Stimulated activated CD4-positive, alpha-beta T cell treated with anti-CD3 and anti-CD28 coated beads, TNF-alpha, amount 100 ng/mL, for 4 hours (primary cell): ENCODE measurements around the gene ZNF724.
A peak's percentile ranks its signal among the peaks of the same experiment; 100 is the strongest.
"Not testable (repeated sequence)": the region's sequence is repeated elsewhere in the genome, so short reads cannot be mapped to it uniquely, and the experiment has no call there.

Experiments
- DNase-seq, 3 experiments: peaks; one replicate each; pipeline ENCODE4 v3.0.0-alpha.2; 2020; ENCODE audit warnings: low read depth in 3 of 3

The ZNF724 gene

DNA sequence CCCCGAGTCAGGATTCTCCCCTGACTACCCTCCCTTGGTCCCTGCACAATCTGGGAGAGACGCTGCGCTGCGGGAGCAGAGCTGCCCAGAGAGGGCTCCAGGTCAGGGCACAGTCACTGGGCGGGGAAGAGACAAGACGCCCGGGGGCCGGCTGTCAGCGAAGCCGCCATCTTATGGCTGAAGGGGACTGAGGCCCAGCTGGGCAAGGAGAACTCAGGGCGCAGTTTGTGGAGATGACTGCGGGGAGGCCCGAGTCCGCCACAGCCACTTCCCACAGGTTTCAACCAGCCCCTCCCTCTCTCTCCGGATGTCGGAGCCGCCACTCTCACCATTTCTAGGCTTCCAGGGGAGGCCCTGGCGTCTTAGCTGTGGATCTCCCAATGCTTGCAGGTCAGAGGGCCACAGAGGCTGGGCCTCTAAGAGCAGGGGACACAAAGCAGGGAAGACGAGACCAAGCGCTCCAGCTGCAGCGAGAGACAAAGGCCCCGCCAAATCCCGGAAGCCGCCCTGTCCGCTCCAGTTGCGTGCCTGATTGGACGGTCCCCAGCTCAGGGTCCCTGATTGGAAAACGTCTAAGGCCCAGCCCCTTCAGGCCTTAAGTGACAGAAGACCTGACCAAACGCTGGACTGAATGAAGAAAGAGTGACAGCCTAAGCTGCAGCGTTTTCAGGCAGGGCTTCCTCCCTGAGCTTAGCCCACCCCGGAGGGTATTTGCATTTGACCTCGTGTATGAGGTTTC, at the start of gene ZNF724:
Gene ZNF724 (minus strand): TSS at position 484 of the 739 bp plus-strand sequence. CDS start 152 bp downstream, at position 332.
- peak; percentile 66 to 73 (median 70) for DNase-seq

DNA sequence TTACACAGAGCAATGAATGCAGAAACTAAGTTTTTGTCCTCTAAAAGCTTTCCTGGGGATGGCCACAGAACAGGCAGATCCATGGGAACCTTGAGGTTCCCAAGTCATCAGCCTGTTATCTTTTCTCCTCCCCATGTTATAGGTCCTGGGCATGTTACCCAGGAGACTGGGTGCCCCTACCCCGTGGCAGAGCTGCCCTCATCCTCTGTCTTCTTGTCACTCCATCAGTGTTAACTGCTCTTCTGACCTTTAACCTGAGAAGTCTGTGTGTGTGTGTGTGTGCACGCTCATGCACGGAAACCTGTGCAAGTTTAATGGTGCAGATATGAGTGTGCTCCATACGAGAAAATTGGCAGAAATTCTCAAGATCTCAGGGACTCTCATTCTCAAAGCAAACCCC, 43.9 kb upstream of the ZNF724 start:
- DNase-seq, result no peak

DNA sequence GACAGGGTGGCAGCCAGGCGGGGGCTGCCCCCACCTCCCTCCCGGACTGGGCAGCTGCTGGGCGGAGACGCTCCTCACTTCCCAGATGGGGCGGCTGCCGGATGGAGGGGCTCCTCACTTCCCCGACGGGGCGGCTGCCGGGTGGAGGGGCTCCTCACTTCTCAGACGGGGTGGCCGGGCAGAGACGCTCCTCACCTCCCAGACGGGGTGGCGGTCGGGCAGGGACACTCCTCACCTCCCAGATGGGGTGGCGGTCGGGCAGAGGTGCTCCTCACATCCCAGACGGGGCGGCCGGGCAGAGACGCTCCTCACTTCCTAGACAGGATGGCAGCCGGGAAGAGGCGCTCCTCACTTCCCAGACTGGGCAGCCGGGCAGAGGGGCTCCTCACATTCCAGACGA, 39.8 kb upstream of the ZNF724 start:
- not testable (repeated sequence) for DNase-seq

DNA sequence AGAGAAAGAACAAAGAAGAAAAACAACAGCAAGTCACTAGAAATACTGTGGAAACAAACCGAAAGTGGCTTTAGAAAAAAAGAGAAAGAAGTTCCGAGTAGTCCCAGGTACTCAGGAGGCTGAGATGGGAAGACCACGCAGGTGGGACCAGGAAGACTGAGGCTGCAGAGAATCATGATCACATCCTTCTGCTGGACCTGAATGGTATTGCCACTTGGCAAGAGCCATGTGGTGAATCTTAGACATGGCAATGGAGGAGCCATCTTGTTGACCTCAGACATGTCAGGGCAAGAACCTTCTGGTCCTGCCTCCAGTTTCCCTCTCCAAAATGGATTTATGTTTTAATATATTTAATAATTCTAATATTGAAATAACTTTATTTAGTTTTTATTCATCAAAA, 37.4 kb upstream of the ZNF724 start:
- DNase-seq, result no peak

DNA sequence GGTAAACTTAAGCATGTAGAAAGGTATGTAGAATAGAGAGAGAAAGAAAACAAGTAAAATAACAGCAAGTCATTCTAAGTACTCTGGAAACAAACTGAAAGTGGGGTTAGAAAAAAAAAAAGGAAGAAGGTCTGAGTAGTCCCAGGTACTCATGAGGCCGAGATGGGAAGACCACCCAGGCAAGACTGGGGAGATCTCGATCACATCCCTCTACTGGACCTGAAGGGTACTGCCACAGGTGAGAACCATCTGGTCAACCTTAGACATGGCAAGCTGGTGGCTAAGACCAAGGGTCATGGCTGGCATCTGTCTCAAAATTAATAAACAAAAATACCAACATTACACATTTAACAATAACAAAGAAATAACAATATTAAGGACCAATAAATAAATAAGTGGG, 36.3 kb upstream of the ZNF724 start:
- DNase-seq, result no peak

DNA sequence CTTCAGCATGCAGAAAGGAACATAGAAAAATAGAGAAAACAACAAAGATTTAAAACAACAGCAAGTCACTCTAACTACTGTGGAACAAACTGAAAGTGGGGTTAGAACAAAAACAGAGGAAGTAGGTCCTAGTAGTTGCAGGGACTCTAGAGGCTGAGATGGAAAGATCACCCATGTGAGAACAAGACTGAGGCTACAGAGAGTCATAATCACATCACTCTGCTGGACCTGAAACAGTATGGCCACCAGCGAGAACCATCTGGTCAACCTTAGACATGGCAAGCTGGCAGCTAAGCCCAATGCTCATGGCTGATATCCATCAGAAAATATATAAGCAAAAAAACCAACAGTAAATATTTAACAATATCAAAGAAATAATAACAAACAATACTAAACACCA, 35.8 kb upstream of the ZNF724 start:
- DNase-seq, result no peak

DNA sequence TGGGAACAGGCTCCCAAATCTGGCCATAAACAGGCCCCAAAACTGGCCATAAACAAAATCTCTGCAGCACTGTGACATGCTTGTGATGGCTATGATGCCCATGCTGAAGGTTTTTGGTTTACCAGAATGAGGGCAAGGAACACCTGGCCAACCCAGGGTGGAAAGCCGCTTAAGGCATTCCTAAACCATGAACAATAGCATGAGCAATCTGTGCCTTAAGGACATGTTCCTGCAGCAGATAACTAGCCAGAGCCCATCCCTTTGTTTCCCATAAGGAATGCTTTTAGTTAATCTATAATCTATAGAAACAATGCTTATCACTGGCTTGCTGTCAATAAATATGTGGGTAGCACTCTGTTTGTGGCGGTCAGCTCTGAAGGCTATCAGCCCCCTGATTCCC, 35.1 kb upstream of the ZNF724 start:
- DNase-seq, result not testable (repeated sequence)

DNA sequence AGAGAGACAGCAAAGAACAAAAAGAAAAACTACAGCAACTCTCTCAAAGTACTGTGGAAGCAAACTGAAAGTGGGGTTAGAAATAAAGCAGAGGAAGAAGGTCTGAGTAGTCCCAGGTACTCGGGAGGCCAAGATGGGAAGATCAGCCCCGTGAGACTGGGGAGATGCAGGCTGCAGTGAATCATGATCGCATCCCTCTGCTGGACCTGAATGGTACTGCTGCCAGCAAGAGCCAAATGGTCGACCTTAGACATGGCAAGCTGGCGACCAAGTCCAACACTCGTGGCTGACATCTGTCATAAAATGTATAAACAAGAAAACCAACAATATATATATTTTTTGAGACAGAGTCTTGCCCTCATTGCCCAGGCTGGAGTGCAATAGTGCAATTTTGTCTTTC, 33.7 kb upstream of the ZNF724 start:
- peak; percentile 26 to 42 (median 29) for DNase-seq

DNA sequence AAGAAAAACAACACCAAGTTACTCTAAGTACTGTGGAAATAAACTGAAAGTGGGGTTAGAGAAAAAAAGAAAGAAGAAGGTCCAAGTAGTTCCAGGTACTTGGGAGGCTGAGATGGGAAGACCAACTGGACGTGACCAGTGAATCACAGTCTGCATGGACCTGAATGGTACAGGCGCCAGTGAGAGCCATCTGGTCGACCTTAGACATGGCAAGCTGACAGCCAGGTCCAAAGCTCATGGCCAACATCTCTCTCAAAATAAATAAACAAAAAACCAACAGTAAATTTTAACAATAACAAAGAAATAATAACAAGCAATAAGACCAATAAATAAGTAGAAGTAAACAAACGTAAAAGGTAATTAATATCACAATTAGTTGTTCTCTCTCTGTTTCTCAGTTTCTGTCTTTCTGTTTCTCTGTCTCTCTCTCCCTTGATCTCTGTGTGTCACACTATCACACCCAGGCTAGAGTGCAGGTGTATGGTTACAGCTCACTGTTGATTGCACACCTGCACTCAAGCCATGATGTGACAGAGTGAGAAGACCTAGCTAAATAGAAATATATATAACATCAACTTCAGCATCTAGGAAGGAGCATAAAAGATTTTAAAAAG, 31.6 kb upstream of the ZNF724 start:
- DNase-seq, result no peak

DNA sequence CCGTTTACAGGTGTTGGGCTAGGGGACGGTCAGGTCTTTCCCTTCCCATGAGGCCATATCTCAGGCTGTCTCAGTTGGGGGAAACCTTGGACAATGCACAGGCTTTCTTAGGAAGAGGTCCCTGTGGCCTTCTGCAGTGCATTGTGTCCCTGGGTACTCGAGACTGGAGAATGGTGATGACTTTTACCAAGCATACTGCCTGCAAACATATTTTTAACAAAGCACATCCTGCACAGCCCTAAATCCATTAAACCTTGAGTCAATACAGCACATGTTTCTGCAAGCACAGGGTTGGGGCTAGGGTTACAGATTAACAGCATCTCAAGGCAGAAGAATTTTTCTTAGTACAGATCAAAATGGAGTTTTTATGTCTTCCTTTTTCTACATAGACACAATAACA, 27.9 kb upstream of the ZNF724 start:
- DNase-seq, result not testable (repeated sequence)

DNA sequence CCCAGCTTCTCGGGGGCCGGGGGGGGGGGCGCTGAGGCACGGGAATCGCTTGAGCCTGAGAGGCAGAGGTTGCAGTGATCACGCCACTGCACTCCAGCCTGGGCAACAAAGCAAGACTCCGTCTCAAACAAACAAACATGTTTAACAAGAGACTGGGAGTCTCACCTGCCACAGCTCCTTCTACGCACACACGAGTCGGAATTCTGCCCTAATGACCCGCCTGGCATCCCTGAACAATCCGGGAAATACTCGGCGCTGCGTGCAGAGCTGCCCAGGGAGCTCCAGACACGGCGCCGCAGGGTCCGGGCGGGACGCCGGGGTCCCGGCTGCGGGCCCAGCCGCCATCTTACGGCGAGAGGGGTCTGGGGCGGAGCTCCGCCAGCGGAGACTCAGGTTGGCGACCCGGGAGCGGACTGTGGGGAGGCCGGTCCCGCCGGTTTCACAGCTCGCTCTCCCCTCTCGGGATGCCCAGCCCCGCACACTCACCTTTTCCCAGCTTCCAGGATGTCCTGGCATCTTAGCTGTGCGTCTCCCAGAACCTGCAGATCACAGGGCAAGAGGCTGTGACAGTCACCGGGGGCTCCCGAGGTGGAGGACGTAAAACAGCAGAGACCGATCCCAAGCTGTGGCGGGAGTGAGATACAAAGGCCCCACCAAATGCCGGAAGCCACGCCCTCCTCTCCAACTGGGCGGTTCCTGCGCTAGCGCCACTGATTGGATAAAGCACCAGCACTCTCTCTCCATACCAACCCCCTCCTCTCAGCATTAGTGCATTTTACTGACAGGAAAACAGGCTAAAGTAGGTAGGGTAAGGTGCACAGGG, 23.6 kb upstream of the ZNF724 start:
- DNase-seq, result peak; percentile 80 to 88 (median 86)

DNA sequence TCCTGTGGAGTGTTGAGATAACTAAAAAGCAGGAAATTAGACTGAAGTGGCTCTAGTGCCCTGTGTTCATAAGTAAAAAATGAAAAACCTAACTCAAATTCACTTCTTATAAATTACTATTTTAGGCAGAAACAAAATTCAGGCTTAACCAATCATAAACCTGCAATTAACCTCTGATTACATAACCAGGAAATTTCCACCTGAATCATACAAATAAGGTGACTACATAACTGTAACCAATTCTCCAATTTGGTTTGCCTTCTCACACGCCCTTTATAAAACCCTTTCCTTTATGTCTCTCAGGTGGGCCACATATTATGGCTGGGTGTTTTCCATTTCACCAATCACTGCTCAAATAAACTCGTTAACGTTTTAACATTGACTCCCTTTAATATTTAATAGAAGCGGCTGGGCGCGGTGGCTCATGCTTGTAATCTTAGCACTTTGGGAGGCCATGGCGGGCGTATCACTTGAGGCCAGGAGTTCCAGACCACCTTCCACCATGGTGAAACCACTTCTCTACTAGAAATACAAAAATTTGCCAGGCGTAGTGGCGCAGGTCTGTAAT, 22.9 kb upstream of the ZNF724 start:
- no peak for DNase-seq

DNA sequence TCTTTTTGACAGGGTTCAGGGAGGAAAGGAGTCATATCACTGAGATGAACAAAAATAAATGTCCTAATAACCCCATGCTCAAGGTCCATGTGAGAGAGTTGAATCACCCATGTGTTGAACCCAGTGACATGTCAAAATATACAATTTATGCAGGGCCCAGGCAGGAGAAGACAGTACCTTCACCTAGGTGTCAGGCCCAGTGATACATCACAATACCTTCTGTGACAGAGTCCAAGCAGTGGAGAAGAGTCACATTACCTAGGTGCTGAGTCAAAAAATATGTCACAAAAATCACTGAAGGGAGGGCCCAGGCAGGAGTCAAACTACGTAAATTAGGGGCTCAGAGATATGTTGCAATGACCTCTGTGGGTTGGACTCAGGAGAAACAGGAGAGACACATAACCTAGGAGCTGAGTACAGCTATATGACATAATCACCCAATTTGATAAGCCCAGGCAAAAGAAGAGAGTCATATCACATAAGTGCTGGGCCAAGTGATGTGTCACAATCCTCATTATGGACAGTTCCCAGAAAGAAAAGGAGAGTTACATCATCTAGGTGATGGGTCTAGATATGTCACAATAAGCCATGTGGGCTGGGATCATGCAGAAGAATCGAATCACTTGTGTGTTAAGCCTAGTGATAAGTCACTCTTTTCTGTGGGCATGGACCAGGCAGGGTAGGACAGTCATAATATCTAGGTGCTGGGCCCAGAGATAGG, 13.8 kb upstream of the ZNF724 start:
- no peak for DNase-seq

DNA sequence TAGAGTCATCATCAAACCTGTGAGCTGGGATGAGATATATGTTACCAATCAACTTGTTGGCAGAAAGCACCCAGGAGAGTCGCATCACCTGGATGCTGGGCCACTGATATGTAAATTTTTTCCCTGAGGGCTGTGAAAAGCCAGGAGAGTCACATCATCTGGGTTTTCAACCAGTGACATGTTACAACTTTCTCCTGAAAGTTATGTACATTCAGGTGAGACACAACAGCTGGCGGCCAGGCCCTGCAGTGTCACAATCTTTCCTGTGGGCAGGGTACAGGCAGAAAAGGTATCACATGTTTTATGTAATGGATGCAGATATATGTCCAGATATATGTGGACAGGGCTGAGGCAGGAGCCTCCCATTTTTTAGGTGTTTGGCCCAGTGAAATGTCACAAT, 13.2 kb upstream of the ZNF724 start:
- no peak for DNase-seq

DNA sequence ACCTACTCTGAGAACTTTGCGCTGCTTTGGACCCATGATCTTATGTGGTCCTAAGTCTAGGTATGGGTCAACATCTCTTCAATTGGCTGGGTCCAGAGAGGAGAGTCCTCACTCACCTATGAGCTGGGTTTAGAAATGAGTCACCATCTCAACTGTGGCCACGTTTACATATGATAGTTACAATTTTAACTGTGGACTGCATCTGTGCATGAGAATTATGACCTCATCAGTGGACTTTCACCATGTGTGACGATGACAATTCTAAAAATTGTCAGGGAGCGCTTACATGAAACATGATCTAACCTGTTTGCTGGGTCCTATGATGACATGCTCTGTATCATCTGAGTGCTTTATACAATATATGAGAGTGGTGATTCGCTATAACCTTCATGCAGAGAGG, 12.7 kb upstream of the ZNF724 start:
- no peak for DNase-seq

DNA sequence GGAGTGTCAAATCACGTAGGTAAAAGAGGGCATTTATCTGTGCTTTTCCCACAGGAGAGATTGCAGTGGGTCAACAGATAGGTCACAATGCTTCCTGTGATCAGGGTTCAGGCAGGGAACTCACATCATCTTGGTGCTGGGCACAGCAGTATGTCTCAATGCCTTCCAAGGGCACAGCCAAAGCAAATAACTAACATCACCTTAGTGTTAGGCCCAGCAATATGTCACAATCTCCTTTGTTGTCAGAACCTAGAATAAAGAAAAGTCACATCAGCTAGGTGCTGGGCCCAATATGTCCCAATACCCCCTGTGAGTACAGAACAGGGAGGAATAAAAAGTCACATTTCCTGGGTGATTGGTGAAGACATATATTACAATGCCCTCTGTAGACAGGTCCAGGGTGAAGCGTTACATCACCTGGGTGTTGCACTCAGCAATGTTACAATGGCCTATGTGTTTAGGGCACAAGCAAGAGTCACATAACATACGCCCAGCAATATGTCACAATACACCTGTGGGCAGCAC, 11.4 kb upstream of the ZNF724 start:
- DNase-seq, result no peak

DNA sequence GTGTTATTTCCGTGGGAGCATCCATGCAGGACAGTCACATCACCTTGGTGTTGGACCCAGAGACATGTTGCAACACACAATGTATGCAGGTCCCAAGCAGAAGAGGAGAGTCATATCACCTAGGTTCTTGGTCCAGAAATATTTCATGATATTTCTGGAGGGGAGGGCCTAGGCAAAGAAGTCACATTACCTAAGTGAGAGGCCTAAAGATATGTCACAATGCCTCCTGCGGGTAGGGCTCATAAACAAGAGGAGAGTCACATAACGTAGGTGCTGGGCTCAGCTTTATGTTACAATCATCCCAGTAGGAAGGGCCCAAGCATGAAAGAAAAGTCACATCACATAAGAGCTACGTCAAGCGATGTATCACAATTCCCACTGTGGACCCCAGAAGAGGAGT, 10.8 kb upstream of the ZNF724 start:
- DNase-seq, result no peak

DNA sequence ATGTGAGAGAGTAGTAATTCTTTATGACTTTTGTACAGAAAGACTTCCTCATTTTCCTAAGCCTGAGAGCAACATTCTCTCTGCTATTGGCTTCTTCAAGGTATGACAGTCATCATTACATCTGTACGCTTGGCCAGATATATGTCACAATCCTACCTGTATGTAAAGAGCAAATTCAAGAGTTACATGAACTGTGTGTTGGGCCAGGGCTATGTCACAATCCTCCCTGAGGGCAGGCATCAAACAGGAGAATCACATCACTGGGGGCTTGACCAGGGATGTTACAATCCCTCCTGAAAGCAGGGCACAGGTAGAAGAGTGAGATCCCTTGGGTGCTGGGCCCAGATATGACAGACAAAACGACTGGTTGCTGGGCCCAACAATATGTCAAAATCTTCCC, 9.8 kb upstream of the ZNF724 start:
- DNase-seq, result no peak

DNA sequence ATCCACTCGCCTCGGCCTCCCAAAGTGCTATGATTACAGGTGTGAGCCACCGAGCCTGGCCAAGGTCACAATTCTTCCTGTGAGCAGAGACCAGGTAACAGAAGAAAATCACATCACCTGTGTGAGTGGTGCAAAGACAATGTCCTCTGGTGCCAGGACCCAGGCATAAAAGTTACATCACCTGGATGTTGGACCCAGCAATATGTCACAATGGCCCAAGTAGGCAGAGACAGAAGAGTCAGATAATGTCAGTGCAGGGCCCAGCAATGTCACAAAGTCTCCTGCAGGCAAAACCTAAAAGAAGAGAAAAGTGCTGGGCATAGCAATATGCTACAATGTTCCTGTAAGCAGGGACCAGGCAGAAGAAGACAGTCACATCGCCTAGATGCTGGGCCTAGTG, 5.5 kb upstream of the ZNF724 start:
- no peak for DNase-seq

DNA sequence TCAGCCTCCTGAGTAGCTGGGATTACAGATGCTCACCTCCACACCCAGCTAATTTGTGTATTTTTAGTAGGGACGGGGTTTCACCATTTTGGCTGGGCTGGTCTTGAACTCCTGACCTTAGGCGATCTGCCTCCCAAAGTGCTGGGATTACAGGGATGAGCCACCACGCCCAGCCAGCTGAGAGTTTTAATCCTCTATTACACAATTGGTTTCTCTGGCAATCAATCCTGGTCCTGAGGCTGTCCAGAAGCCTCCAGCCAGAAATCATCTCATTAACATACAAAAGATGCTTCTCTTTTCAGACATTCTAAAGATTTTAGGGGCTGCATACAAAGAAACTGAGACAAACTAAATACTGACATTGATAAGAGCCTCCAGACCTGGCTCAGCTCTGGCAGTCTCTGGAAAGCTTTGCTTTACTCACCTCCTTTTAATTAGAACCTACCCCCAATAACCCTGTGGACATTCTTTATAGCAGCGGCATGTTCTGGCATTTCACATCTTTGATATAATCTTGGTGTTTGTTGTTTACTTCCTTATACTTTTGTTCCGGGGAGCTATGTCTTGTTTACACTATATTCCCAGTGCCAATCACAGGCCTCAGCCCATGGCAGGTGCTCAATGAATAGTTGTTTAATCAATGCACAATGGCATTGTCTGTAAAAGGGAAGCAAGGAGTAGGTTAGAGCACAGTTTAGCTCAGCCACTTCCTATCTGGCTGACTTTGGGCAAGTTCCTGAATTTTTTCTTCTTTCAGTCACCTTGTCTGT, 4.1 kb upstream of the ZNF724 start:
- DNase-seq, result no peak

DNA sequence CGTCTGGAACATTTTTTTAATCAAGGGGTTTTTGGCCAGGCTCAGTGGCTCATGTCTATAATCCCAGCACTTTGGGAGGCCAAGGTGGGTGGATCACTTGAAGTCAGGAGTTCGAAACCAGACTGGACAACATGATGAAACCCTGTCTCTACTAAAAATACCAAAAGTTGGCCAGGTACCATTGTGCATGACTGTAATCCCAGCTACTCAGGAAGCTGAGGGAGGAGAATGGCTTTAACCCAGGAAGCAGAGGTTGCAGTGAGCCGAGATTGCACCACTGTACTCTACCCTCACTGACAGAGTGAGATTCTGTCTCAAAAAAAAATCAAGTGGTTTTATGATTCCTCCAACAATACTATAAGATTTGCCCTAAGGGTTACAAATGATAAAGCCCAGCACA, 3.1 kb upstream of the ZNF724 start:
- not testable (repeated sequence) for DNase-seq
